Upper lobe of left lung (tissue), 4 donors: Measurements from ENCODE around the gene ADGB.

Source experiments
- EP300 ChIP-seq, 4 donors: sonication (generic); formaldehyde crosslinking; IDR thresholded peaks; one replicate each; pipeline ENCODE4 v1.5.1; 2017; ENCODE audit warnings: antibody characterized with exemption in 4 of 4, control low read depth in 2 of 4
- POLR2A ChIP-seq, 4 donors: fragments of 450-650 bp; IDR thresholded peaks; one replicate each; pipeline ENCODE4 v1.5.1; 2016 to 2017; ENCODE audit warnings: antibody characterized with exemption in 4 of 4, mild to moderate bottlenecking in 2 of 4
- POLR2AphosphoS5 ChIP-seq, 2 donors: sonication (generic); formaldehyde crosslinking; IDR thresholded peaks; one replicate each; pipeline ENCODE4 v1.5.1; 2017; ENCODE audit warnings: antibody characterized with exemption in 2 of 2
- TF ChIP-seq, protein P1 (sequence below), 6 experiments: fragments of 450-650 bp in 4 of 6; fragments of 200-600 bp in 2 of 6; sonication (generic) in 2 of 6; IDR thresholded peaks; one replicate each; pipeline ENCODE4 v1.5.1; 2016 to 2019; ENCODE audit warnings: antibody characterized with exemption in 6 of 6

DNA sequence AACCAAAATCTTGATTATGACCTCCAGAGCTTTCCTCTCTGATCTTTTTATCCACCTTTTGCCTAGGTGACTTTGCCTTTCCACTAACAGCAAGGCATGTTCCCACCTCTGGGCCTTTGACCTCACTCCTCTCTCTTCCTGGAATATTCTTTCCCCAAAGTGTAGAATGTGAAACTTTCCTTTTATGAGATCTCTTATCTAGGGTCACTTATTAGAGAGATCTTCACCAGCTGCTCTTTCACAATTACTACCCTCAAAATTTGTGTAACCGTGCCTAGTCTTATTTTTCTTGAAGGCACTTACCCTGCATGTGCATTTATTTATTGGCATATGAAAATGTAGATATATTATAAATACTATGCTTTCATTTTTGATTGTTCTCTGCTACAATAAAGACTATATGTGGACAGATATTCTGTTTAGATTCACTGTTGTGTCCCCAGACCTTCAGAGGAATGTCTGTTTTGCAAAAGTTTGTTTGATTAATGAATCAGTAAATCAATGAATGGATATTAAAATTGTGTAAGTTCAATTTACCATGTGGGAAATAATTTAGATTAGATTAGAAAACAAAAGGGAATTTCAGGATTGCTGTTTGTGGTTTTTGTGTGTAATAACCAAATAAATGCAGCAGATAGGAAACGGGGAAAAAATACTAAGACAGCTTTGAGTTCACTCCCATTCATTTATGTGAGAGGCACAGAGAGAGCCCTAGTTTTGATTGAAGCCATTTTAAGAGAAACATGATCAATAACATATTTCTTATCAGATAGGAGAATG is 207.0 kb downstream of the ADGB start:
- TF ChIP-seq POLR2A (IDR thresholded peaks at IDR 0.05), result no peak
- TF ChIP-seq, protein P1, sequence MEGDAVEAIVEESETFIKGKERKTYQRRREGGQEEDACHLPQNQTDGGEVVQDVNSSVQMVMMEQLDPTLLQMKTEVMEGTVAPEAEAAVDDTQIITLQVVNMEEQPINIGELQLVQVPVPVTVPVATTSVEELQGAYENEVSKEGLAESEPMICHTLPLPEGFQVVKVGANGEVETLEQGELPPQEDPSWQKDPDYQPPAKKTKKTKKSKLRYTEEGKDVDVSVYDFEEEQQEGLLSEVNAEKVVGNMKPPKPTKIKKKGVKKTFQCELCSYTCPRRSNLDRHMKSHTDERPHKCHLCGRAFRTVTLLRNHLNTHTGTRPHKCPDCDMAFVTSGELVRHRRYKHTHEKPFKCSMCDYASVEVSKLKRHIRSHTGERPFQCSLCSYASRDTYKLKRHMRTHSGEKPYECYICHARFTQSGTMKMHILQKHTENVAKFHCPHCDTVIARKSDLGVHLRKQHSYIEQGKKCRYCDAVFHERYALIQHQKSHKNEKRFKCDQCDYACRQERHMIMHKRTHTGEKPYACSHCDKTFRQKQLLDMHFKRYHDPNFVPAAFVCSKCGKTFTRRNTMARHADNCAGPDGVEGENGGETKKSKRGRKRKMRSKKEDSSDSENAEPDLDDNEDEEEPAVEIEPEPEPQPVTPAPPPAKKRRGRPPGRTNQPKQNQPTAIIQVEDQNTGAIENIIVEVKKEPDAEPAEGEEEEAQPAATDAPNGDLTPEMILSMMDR (IDR thresholded peaks at IDR 0.05), result no peak
- TF ChIP-seq POLR2AphosphoS5 (IDR thresholded peaks at IDR 0.05), result no peak
- TF ChIP-seq EP300 (IDR thresholded peaks at IDR 0.05), result no peak
